ENCODE data around the gene SAA2. TPM values are rescaled to one million over a fixed set of nuclear protein-coding genes. Genes with fewer than 3 reads are reported as not detected.

SAA2 gene
- polyA plus RNA-seq, 1 experiment: not detected

DNA sequence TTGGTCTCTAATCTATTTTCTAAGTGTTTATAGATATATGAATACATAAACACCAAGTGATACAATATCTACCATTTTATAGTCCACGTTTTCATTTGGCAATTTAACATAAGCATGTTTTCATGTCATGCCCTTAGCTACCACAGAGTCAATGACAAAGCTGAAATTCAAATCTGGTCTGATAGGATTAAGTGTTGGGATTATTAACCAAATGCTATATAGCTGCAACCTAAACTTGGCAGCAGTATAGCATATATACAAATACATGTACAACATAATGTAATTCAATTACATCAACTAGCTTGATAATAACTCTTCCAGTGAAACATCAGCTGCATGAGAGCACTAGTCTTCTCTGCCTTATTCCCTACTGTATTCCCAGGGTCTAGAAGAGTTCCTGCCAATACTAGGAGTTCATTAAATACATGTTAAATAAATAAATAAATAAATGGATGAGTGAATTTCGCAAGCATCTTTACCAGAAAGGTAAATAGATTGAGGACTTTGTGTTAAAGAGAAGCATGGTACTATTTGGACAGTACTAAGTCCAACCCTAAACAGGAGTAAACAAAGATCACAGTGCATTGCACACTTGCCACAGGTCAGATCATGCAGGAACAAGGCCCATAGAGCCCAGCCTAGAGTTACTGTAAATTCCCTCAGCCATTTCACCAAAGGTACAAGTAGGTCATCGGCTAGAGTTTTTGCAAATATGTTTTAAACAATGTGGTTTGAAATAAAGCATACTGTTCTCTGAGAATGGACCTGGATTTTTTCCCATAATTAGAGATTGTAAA, 24.7 kb downstream of the SAA2 start:
- no peaks in the 10 kb centered on the region for H3K9me3 ChIP-seq (ENCODE audit: control insufficient read depth, insufficient read depth, low read length)
- ChIA-PET CTCF (interaction anchor here (1.0 kb wide), 1 partner anchor 20 kb away, joined by 5 read pairs; no protein-coding TSS in a partner anchor), POLR2A (no interaction called here)
- H3K27me3 ChIP-seq (ENCODE audit: control insufficient read depth, insufficient read depth, low read length): no peaks in the 10 kb centered on the region
- H3K4me3 ChIP-seq (ENCODE audit: low read depth, low read length): no peak overlapping the region
- TF ChIP-seq, protein P1, sequence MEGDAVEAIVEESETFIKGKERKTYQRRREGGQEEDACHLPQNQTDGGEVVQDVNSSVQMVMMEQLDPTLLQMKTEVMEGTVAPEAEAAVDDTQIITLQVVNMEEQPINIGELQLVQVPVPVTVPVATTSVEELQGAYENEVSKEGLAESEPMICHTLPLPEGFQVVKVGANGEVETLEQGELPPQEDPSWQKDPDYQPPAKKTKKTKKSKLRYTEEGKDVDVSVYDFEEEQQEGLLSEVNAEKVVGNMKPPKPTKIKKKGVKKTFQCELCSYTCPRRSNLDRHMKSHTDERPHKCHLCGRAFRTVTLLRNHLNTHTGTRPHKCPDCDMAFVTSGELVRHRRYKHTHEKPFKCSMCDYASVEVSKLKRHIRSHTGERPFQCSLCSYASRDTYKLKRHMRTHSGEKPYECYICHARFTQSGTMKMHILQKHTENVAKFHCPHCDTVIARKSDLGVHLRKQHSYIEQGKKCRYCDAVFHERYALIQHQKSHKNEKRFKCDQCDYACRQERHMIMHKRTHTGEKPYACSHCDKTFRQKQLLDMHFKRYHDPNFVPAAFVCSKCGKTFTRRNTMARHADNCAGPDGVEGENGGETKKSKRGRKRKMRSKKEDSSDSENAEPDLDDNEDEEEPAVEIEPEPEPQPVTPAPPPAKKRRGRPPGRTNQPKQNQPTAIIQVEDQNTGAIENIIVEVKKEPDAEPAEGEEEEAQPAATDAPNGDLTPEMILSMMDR (IDR thresholded peaks at IDR 0.05; ENCODE audit: low read depth, low read length): no peak
- no peak overlapping the region for H3K27ac ChIP-seq (ENCODE audit: low read depth, low read length)
- DNase-seq (ENCODE audit: low read depth, low spot score): no peak

DNA sequence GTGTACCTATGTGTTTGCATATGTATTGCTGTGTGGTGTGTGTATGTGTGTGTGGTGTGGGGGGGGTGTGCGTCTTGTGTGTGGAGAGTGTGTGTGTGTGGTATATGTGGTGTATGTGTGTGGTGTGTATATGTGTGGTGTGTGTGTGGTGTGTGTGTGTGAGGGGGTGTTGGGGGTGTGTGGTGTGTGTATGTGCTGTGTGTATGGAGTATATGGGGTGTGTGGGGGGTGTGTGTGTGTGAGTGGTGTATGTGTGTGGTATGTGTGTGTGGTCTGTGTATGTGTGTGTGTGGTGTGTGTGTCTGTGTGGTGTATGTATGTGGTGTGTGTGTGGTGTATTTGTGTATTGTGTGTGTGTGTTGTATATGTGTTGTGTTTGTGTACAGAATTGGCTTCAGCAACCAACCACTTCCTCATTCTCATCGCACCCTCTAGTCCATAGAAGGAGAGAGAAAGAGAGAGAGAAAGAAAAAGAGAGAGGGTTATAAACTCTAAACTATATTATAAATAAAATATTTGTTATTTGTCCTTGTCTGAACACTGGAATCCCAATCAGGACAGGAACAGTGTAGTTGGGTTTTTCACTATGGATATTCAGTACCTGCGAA, 25.6 kb downstream of the SAA2 start:
- no peak overlapping the region for H3K4me3 ChIP-seq (ENCODE audit: low read depth, low read length)
- H3K9me3 ChIP-seq (ENCODE audit: control insufficient read depth, insufficient read depth, low read length): no peaks in the 10 kb centered on the region
- no peak for DNase-seq (ENCODE audit: low read depth, low spot score)
- no peak overlapping the region for H3K27ac ChIP-seq (ENCODE audit: low read depth, low read length)
- H3K27me3 ChIP-seq (ENCODE audit: control insufficient read depth, insufficient read depth, low read length): no peaks in the 10 kb centered on the region
- ChIA-PET POLR2A (no interaction called here), CTCF (interaction anchor here (1.0 kb wide), 1 partner anchor 21 kb away, joined by 5 read pairs; no protein-coding TSS in a partner anchor)
- TF ChIP-seq, protein P1 (IDR thresholded peaks at IDR 0.05; ENCODE audit: low read depth, low read length): no peak

DNA sequence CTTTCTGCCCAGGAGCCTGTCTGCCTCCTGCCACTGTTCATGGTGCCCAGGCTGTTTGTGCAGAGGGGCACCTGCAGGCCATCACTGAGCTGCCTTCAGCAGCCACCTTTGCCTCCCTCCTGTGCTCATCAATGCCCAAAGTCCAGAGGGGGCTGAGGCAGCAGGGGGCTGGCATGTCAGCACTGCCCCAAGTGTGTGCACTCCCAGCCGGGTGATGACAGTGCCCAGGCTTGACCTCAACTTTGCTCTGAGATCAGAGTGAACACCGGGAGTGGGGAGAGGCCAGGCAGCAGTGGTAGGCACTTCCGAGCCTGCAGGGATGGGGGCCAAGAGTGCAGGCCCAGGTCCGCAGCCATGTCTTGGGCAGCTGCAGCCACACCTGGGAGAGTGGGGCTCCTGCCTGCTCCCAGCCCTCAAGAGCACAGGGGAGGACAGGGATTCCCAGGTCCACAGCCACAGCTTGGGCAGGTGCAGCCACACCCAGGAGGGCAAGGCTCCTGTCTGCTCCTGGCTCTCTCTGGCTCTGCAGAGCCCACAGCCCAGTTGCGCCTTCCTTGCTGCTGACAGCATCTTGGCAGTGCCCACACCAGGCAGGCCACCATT, 27.1 kb downstream of the SAA2 start:
- Histone ChIP-seq H3K27me3 (ENCODE audit: control insufficient read depth, insufficient read depth, low read length) (no peaks in the 10 kb centered on the region), H3K9me3 (ENCODE audit: control insufficient read depth, insufficient read depth, low read length) (no peaks in the 10 kb centered on the region), H3K4me3 (ENCODE audit: low read depth, low read length) (no peak overlapping the region), H3K27ac (ENCODE audit: low read depth, low read length) (no peak overlapping the region)
- ChIA-PET CTCF (no interaction called here), POLR2A (no interaction called here)
- TF ChIP-seq, protein P1 (IDR thresholded peaks at IDR 0.05; ENCODE audit: low read depth, low read length): no peak
- no peak for DNase-seq (ENCODE audit: low read depth, low spot score)

DNA sequence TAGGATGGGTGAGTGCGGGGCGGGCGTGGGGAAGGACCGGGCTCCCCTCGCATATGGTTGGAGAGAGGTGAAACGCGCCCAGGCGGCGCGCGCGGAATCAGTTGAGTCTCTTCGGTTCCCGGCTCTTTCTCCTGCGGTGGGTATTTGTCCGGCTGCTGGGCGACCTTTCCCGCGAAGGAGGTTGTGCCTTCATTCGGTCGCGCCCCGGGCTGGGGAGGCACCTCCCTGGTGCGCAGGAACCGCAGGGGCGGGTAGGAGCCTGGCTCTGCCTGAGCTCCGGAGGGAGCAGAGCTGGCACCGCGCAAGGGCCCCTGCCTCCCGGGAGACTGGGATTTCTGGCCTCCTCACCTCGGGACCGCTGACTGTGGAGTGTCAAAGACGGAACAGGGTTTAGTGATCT, 39.4 kb downstream of the SAA2 start:
- no peak for DNase-seq (ENCODE audit: low read depth, low spot score)
- TF ChIP-seq, protein P1 (IDR thresholded peaks at IDR 0.05; ENCODE audit: low read depth, low read length): no peak
- ChIA-PET POLR2A (no interaction called here), CTCF (interaction anchor here (1.1 kb wide), 1 partner anchor 102 kb away, joined by 3 read pairs; no protein-coding TSS in a partner anchor)
- Histone ChIP-seq H3K4me3 (ENCODE audit: low read depth, low read length) (no peak overlapping the region), H3K27ac (ENCODE audit: low read depth, low read length) (no peak overlapping the region), H3K27me3 (ENCODE audit: control insufficient read depth, insufficient read depth, low read length) (peaks cover 9% of the 10 kb centered on the region), H3K9me3 (ENCODE audit: control insufficient read depth, insufficient read depth, low read length) (no peaks in the 10 kb centered on the region)

DNA sequence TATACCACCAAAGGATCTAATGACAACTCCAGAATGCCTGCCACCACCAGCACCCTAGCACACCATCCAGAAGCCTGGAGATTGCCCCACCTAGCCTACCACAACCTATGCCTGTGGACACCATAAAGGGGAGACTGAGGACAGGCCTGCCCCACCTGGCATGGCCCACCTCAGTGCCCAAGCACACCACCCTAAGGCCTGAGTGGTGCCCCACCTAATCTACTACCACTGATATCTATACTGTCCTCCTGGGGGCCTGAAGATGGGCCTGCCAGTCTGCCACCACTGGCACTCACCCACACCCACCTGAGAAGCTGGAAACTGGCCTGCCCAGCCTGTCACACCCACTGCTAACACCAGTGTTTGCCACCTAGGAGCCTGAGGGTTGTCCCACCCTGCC, 43.7 kb downstream of the SAA2 start:
- no peak overlapping the region for H3K27ac ChIP-seq (ENCODE audit: low read depth, low read length)
- no peak overlapping the region for H3K4me3 ChIP-seq (ENCODE audit: low read depth, low read length)
- CTCF ChIA-PET: interaction anchor here (1.0 to 2.3 kb wide), 5 partner anchors 10 to 216 kb away, joined by 3 to 40 read pairs (median 6); no protein-coding TSS in a partner anchor
- POLR2A ChIA-PET: no interaction called here
- DNase-seq (ENCODE audit: low read depth, low spot score): no peak
- H3K27me3 ChIP-seq (ENCODE audit: control insufficient read depth, insufficient read depth, low read length): peaks cover 9% of the 10 kb centered on the region
- no peaks in the 10 kb centered on the region for H3K9me3 ChIP-seq (ENCODE audit: control insufficient read depth, insufficient read depth, low read length)
- TF ChIP-seq, protein P1 (IDR thresholded peaks at IDR 0.05; ENCODE audit: low read depth, low read length): no peak

All from AG04450 (cell line).